ENCODE results near the gene OR52H1.
"Not testable (repeated sequence)": the region's sequence is repeated elsewhere in the genome, so short reads cannot be mapped to it uniquely, and the experiment has no call there.

The OR52H1 gene

DNA sequence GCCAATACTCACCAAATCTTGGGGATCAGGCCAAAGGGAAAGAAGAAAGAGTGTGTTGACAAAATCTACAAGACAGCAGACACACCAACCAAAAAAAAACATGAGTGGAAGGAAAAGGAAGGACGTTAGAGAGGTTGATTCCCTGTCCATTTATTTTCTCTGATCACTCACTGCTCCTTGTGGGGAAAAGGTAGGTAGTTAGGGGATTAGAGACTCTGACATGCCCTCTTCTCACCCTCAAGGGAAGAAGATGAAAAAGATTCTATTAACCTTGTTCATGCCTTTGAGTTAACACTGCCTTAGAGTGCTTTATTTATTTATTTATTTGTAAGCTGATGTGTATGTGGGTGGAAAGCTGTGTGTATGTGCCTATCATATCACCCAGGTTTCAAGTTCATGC, at the start of gene OR52H1:
OR52H1 (minus strand) TSS at position 101 of the 400 bp plus-strand sequence. CDS start 3,035 bp downstream, outside the sequence.
- DNase-seq: no peak

DNA sequence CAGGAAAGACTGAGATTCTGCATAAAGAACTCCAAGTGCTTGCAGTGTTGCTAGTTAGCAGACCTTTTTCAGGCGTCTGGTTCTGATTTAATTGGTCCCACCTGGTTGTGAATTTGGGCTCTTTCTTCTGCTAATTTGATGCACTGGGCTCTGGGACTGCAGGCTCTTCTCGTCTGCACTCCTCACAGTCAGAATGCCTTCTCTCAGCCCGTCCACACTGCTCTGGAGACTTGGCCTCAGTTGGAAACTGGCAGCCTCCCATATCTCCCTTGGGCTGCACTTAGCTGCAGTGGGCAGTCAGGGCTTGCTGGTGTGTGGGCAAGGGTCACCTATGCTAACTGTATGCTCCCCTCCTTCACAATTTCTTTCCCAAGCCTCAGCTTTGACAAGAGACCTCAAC, 49.6 kb upstream of the OR52H1 start:
- no peak for DNase-seq

DNA sequence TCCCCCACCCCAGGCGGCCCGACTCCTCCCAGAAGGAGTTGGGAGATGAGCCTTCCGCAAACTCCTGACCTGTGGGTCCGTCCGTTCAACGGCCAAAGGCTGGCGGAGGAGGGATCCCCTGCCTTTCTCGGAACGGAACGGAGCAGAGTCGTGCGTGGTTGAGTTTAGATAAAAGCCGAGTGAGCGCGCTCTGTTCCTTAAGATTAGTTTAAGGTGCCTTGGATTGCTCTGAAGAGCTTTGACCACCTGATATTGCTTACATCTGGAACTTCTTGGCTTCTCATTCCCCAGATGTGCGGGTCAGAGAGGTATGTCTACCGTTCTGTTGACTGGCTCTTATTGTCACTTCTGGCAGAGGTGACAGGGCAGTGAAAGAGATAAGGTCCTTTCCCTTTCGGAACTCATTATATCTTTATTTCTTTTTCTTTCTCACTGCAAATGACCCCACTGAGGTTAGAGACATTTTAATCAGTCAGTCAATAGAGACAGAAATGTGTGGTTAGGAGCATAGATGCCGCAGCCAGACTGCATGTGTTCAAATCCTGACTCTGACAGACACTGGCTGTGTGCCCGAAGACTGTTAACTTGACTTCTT, 48.4 kb upstream of the OR52H1 start, which contains the start of gene TRIM6:
TRIM6 (plus strand) TSS at position 31 of the 595 bp plus-strand sequence; CDS start at position 292, 261 bp downstream.
- DNase-seq: peak; percentile 9

DNA sequence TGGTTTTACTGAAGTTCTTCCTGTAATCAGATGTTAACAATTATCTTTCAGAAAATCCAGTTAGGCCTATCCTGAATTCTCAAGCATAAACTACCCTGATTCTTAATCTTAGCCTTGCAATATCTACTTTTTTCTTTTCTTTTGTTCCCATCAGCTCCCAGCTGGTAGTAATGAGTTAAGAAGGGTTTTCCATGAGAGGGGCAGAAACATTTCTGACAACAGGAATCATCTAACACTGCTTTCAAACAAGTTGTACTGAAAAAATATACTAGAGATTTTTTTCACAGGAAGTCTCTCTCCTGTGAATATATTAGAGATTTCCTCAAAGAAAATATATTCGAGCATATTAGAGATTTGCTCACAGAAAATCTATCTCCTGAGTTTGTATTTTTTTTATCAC, 44.8 kb upstream of the OR52H1 start:
- DNase-seq: no peak

DNA sequence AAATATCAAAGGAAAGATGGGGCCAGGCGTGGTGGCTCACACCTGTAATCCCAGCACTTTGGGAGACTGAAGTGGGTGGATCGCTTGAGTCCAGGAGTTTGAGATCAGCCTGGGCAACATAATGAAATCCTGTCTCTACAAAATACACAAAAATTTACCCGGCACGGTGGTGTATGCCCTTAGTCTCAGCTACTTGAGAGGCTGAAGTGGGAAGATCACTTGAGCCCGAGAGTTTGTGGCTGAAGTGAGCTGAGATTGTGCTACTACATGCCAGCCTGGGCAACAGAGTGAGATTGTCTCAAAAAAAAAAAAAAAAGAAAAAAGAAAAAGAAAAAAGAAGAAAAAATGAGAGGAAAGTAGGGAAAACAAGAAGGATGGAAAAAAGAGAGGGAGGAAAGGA, 44.3 kb upstream of the OR52H1 start:
- DNase-seq: no peak

DNA sequence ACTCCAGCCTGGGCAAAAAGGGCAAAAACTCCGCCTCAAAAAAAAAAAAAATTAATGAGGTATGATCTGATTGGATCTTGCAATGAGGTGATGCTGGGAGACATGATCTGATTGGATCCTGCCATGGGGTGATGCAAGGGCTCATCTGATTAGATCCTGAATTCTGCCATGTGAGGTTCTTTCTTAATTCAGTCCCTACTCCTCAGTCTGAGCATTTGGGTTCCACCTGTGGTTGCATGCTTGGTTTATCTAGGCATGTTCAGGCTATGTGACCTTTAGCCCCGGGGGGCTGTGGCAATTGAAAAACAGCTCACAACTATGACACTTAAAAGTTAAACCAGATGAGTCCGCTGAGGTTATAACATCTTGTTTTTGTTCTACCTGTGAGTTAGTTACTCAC, 43.3 kb upstream of the OR52H1 start:
- DNase-seq: no peak

DNA sequence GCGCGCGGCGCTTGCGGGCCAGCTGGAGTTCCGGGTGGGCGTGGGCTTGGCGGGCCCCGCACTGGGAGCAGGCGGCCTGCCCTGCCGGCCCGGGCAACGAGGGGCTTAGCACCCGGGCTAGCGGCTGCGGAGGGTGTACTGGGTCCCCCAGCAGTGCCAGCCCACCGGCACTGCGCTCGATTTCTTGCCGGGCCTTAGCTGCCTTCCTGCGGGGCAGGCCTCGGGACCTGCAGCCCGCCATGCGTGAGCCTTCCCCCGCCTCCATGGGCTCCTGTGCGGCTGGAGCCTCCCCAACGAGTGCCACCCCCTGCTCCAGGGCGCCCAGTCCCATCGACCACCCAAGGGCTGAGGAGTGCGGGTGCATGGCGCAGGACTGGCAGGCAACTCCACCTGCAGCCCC, 41.6 kb upstream of the OR52H1 start:
- DNase-seq: not testable (repeated sequence)

DNA sequence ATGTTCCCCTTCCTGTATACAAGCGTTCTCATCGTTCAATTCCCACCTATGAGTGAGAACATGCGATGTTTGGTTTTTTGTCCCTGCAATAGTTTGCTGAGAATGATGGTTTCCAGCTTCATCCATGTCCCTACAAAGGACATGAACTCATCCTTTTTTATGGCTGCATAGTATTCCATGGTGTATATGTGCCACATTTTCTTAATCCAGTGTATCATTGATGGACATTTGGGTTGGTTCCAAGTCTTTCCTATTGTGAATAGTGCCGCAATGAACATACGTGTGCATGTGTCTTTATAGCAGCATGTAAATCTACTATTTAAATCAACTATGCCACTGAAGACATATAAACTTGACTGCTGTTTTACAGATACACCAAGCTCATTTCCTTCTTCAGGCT, 36.1 kb upstream of the OR52H1 start:
- DNase-seq: not testable (repeated sequence)

DNA sequence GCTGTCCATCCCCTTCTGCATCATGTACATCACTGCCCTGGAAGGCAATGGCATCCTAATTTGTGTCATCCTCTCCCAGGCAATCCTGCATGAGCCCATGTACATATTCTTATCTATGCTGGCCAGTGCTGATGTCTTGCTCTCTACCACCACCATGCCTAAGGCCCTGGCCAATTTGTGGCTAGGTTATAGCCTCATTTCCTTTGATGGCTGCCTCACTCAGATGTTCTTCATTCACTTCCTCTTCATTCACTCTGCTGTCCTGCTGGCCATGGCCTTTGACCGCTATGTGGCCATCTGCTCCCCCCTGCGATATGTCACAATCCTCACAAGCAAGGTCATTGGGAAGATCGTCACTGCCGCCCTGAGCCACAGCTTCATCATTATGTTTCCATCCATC, 32.7 kb upstream of the OR52H1 start:
- no peak for DNase-seq

DNA sequence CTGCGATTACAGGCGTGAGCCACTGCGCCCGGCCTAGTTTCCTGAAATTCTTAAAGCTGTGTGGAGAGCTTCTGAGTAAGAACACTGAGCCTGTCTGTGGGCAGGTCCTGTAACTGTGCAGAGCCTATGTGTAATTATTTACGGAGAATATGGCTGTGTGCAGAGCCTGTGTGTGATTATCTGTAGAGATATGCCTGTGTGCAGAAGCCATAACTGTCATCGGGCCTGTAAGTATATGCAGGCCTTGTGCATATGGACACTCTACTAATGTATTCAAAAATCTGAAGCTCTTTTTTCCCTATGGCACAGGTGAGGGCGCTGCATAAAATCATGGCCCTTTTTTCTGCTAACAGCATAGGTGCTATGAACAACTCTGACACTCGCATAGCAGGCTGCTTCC, 32.2 kb upstream of the OR52H1 start, which contains the start of gene OR52B6:
OR52B6 (plus strand) TSS at position 301 of the 400 bp plus-strand sequence; CDS start at position 301, 0 bp downstream.
- no peak for DNase-seq

DNA sequence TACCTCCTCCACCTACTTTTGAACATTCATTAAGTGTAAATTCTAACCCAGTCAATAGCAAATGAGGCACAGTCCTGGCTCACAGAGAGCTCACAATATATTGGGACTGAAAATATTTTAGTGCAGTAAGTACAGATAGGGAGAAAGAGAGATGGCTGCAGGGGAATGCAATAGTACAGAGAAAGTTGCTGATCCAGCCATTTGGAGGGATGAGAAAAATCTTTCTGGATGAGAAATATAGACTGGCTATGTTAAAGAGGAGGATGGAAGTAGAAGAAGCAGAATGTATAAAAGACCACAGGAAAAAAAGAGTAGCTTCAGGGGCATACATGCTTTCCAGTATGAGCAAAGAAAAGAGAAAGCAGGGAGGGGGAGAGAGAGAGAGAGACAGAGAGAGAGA, 28.8 kb upstream of the OR52H1 start:
- DNase-seq: no peak

DNA sequence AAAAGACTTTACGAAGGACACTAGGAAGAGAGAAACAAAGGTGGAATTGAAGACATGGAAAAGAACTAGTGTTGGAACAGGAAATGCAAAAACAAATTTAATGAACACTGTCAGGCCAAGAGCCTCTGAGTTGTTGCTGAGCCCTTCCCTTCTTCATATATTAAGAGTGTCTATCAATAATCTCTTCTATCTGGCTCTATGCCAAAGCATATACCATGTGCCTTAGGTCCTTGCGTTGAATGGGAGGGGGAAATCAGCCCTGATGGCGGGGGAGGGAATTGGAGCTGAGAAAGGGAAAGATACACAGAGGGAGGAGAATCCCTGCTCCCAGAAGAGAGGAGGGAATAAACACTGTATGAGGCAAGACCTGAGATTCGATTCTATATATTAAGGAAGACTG, 26.8 kb upstream of the OR52H1 start:
- no peak for DNase-seq

DNA sequence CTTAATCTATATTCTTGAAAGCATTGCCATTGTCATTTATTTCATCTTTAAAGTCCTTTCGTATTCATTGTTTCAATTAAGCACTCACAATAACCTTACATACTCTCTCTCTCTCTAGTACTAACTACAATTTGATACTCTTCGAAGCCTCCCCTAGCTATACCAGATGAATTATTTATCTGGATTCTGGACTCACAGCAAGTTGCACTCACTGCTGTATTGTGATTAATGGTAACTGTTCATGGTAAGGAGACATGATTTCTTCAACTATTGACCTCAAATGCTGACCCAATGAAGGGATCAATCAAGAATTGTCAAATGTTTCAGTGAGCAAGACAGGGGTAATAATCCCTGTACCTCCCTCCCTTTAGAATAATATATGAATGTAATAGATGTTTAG, 26.3 kb upstream of the OR52H1 start:
- no peak for DNase-seq

DNA sequence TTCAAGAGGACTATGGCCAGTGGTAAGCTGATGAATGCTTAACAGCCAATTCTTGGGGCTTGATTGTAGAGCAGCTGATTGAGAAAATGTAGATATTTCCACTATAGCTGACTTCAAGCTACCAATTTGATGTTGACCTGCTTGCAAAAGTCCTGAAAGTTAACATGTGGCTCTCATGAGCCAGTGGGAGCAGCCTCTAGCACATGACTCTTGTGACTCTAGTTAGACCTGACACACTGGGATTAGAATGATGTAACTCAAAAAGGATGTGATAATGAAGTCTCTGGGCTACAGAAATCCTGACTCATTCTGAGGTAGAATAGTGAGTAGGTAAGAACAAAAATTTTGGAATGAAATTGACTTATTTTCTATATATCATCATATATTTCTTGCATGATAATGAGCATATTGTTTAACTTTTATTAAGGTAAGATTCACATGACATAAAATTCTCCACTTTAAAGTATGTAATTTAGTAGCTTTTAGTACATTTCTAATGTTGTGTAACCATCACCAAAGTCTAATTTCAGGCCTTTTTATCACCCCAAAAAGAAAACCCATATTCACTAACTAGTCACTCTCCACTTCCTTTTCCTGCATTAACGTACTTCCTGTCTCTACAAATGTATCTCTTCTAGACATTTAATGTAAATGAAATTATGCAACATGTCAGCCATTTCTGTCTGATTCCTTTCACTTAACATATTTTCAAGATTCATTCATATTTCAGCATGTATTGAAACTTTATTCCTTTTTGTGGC, 16.1 kb upstream of the OR52H1 start:
- no peak for DNase-seq

DNA sequence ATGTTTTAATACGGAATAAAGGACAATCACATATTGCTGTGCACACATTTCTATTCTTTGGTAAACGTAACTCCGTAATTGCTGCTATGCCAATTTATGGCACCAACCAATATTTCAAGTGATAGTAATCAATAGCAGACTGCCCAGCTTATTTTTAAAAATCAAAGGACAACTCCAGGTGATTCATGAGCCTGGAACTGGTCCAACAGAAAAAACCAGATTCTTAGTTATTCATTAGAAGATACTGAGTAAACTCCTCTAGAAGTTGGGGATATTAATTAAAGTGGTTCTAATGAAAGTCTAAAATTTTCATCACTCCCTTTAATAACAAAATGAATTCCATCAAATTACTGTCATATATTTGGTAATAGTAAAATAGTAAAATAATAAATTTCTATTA, 9.4 kb upstream of the OR52H1 start:
- DNase-seq: no peak

DNA sequence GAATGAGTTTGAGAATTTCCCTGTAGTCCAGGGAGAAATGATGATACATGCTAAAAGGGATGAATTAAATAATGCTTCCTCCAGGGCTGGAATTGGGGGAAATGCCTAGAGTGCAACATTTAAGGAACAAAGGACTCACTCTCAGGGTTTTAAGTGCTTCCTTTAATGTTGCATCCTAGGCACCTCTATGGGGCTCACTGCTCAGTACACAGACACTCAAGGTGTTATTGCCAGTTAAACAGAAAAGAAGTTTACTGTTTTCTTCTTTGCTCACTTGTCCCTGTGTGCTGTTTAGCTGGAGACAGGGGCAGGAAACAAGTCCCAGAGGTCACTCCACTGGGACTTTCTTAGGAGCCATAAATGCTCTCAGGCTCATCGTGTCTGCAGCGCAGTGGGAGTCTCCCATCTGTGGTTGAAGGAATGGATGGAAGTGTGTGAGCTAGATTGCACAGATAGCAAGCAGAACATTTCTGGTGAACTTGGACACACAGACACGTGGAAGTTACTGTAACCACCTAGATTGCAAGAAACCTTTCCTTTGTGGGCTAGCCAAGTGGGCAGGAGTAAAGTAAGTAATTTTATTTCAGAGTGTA, 8.4 kb upstream of the OR52H1 start:
- DNase-seq: no peak

DNA sequence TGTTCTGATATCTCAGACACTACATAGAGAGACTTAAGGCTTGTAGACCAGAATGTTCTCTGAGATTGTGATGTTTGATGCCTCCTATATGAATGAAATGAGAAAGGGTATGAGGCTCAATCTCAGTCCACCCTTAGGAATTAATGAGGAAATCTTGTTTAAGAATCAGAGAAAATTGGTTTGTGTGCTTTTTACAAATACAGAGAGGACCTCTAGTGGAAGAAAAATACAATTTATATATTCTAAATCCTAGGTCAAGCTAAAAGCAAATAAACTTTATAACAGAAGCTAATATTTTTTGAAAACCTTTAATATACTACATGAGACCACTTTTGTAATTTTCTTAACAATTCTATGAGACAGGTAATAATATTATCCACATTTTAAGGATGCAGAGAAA, 5.0 kb upstream of the OR52H1 start:
- DNase-seq: no peak

DNA sequence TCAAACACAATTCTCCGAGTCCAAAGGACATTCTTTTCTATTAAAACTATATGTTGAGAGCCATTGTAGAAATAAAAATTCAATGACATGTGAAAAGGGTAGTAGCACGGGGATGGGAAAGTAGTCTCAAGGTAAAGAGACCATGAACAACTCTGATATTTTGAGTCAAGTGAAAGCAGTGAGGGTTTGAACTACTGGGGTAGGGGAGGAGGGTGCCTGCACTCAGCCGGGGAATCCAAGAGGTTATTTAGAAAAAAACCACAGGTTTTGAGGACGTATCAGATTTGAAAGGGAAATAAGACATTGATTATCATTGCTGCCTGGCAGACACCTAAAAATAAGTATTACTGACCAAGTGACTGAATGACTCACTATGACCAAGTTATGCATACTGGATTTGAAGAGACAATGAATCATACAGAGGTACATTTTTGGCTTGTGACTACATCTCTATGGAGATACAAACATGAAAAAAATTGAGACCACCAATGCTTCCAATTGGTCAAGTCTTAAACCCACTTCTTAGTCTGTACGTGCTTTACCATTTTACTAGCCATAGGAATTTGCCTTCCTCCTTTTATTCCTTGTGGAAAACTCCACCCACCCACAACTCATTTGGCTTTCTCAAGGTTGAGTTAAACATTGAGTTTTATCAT, 2.2 kb upstream of the OR52H1 start:
- DNase-seq: no peak

DNA sequence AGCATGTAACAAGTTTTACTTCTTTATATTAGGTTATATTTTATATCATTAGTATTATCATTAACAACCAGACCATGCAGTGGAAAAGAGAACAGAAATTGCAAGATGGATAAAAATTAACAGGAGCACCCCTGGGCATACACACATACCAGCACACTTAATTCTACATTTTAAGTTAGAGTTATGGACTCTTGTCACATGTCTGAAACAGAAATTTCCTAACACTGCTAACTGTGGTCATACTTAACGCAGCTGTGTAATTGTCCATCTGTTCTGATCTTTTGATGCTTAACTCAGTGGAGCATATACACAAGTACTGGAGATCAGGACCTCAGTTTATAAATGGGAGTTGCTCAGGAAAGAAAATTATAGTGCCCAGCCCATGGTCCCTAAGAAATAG, 358 bp downstream of the OR52H1 start:
- no peak for DNase-seq

DNA sequence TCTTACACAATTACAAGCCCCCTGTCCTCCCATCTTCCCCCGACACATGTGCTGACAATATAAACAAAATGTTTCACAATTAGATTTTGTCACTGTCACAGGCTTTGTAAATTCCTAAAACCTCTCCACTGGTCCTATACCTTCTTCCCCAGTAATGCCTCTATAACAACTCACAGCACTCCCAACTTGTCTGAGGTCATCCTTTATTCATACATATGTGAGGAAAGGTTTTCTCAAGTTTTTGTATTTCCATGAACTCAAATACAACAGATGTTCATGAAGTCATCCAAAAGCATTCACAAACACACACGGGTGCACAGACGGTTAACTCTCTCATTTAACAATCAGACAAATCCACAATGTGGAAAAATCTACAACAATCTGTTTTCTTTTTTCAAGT, 1.9 kb downstream of the OR52H1 start:
- DNase-seq: no peak

DNA sequence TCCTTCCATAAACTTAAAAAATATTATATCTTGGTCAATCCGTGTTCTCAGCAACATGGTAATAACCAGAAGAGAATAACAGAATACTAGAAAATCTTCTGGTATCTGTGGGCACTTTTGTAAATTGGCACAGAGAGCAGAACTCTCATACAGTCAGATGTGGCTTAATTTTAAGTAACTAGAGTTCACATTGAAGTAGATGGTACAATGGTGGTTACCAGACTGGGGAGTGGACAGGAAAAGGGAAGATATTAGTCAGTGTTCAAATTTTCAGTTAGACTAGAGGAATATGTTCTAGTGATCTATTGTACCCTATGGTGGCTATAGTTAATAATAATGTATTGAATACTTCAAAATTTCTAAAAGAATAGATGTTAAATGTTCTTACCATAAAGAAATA, 6.9 kb downstream of the OR52H1 start:
- no peak for DNase-seq

DNA sequence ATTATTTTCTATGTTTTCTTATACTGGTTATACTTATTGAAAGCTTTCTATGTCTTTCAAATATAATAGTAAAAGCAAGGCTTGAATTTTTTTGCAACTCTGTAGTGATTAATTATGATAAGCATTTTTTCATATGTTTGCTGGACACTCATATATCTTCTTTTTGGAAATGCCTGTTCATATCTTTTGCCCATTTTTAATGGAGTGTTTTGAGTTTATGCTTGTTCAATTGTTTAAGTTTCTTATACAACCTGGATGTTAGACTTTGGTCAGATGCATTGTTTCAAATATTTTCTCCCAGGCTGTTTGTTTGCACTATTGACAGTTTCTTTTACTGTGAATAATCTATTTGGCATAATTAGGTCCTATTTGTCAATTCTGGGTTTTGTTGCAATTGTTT, 11.9 kb downstream of the OR52H1 start:
- DNase-seq: no peak

DNA sequence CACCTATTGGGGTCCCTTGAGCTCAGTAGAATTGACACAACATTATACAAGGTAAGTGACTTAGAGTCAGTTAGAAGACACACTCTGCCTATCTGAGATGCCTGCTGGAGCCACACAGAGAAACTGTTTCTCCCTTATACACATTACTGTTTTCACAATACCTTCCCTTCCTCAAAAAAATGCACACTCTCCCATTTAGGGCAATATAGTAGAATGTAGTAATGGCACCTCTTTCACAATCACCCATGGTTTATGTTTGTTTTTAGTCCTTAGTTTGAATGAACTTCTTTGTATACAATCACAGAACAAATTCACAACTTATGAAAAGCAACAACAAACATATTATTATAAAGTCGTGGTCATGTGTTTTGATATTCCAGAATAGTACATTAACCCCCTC, 14.3 kb downstream of the OR52H1 start:
- DNase-seq: no peak

All from NCI-H146 (cell line).